A673 (cell line): ENCODE measurements around the gene NGEF.

ENCODE experiments used
- CTCF ChIP-seq: fragments of 300-800, 200-600 bp; sonication (generic); conservative IDR thresholded peaks from 2 replicates; pipeline ENCODE4 v1.5.1; 2017; ENCODE audit warnings: low read depth, mild to moderate bottlenecking, antibody characterized with exemption, low read length, moderate library complexity, mixed read lengths
- EZH2 ChIP-seq: fragments of 200-600 bp; sonication (generic); IDR thresholded peaks from 2 replicates; pipeline ENCODE4 v1.6.1; 2017; ENCODE audit warnings: borderline replicate concordance, low read depth, mild to moderate bottlenecking, mixed read lengths, antibody characterized with exemption, low read length; ENCODE audit not compliant: poor library complexity, severe bottlenecking

- TF ChIP-seq CTCF: no peak
- no peak for TF ChIP-seq EZH2
Observed at GRCh38 chr2:232976176-232976575, 36.9 kb downstream of the NGEF start.
